ENCODE measurements around the gene DSTN.

- TF ChIP-seq, protein P1, sequence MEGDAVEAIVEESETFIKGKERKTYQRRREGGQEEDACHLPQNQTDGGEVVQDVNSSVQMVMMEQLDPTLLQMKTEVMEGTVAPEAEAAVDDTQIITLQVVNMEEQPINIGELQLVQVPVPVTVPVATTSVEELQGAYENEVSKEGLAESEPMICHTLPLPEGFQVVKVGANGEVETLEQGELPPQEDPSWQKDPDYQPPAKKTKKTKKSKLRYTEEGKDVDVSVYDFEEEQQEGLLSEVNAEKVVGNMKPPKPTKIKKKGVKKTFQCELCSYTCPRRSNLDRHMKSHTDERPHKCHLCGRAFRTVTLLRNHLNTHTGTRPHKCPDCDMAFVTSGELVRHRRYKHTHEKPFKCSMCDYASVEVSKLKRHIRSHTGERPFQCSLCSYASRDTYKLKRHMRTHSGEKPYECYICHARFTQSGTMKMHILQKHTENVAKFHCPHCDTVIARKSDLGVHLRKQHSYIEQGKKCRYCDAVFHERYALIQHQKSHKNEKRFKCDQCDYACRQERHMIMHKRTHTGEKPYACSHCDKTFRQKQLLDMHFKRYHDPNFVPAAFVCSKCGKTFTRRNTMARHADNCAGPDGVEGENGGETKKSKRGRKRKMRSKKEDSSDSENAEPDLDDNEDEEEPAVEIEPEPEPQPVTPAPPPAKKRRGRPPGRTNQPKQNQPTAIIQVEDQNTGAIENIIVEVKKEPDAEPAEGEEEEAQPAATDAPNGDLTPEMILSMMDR (conservative IDR thresholded peaks at IDR 0.05; ENCODE audit: low read depth, low read length): no peak
- no peak for TF ChIP-seq POLR2A (IDR thresholded peaks at IDR 0.05; ENCODE audit: low read depth, low read length)
- TF ChIP-seq RCOR1 (IDR thresholded peaks at IDR 0.05; ENCODE audit: insufficient replicate concordance, low read length): no peak
- TF ChIP-seq BHLHE40 (IDR thresholded peaks at IDR 0.05; ENCODE audit: low read depth, low read length): no peak
- TF ChIP-seq MAZ (IDR thresholded peaks at IDR 0.05; ENCODE audit: borderline replicate concordance, low read depth, low read length): no peak
- TF ChIP-seq RAD21 (IDR thresholded peaks at IDR 0.05; ENCODE audit: low read length): no peak
These were observed 77.8 kb downstream of the DSTN start for GRCh38 chr20:17647391-17648314.
